Measurements from ENCODE around the gene PPP1R14B.

Gene PPP1R14B

GRCh38 chr11:64208086-64208795 lies 38.5 kb downstream of the PPP1R14B start:
- no peak for DNase-seq

- no peak for DNase-seq
Observed at GRCh38 chr11:64207256-64208085, 39.3 kb downstream of the PPP1R14B start.

- no peak for DNase-seq
Observed at GRCh38 chr11:64206457-64207255, 40.1 kb downstream of the PPP1R14B start, which contains the start of gene FERMT3. TSS of gene FERMT3 (plus strand) at chr11:64206721. CDS start at chr11:64207365, 644 bp downstream.

DNA sequence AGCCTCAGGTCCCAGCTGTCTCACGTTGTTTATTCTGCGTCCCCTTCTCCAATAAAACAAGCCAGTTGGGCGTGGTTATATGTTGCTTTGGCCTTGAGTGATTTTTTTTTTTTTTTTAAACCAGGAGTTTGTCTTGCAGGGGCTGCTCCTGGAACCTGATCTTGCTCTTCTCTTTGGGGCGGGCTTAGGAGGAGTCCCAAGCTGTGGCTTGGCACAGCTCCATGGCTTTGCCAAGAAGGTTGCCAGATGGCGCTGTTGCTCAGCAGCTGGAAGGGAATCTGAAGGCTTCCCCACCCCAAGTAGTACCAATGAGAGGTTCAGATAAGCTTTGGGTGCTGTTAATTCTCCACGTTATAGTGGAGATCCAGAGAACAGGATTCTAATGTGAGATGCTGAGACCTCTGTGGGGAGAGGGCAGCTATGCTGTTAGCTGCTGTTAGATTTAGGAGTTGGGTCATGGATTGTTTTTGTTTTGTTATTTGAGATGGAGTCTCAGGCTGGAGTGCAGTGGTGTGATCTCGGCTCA lies 42.2 kb downstream of the PPP1R14B start:
- DNase-seq, result peak; percentile 72 to 77

- no peak for DNase-seq
Observed at GRCh38 chr11:64204080-64204440, 42.7 kb downstream of the PPP1R14B start.

GRCh38 chr11:64203421-64204079 lies 43.2 kb downstream of the PPP1R14B start:
- no peak for DNase-seq

GRCh38 chr11:64202992-64203391 lies 43.8 kb downstream of the PPP1R14B start:
- no peak for DNase-seq

GRCh38 chr11:64201543-64201942 lies 45.2 kb downstream of the PPP1R14B start:
- DNase-seq, result no peak

DNA sequence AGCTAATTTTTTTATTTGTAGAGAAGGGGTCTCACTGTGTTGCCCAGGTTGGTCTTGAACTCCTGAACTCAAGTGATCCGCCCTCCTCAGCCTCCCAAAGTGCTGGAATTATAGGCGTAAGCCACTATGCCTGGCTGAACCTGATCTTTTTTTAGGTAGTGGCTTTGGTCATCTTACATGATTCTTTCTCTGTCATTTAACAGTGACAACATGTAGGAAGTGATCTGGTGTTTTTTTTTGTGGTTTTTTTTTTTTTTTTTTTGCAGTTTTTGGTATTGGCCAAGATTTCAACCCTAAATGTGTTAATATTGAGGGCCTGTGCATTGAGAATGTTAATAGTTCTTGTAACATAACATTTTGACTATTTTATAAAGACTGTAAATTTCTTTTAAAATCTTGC lies 48.2 kb downstream of the PPP1R14B start:
- no peak for DNase-seq

- DNase-seq, result no peak
Observed at GRCh38 chr11:64196626-64197025, 50.1 kb downstream of the PPP1R14B start.

Measured in NCI-H2081 (cell line).